Adrenal gland (tissue), 5 donors: ENCODE results near the gene C19orf25.

Experiments
- POLR2A ChIP-seq, 2 donors: fragments of 450-650 bp; IDR thresholded peaks; one replicate each; pipeline ENCODE4 v1.6.1; 2017; ENCODE audit warnings: antibody characterized with exemption in 2 of 2, mild to moderate bottlenecking in 2 of 2, moderate library complexity in 1 of 2
- TF ChIP-seq, protein P1 (sequence below), 6 experiments: fragments of 450-650 bp in 4 of 6; fragments of 200-600 bp in 2 of 6; sonication (generic) in 1 of 6; IDR thresholded peaks; 1 replicate in 5 of 6; 2 replicates in 1 of 6; pipeline versions ENCODE4 v1.5.1 to v1.8.0; 2016 to 2021; ENCODE audit warnings: antibody characterized with exemption in 6 of 6, mild to moderate bottlenecking in 2 of 6, moderate library complexity in 1 of 6
- donor health status: DM: no; HTN: no; CAD: no.

DNA sequence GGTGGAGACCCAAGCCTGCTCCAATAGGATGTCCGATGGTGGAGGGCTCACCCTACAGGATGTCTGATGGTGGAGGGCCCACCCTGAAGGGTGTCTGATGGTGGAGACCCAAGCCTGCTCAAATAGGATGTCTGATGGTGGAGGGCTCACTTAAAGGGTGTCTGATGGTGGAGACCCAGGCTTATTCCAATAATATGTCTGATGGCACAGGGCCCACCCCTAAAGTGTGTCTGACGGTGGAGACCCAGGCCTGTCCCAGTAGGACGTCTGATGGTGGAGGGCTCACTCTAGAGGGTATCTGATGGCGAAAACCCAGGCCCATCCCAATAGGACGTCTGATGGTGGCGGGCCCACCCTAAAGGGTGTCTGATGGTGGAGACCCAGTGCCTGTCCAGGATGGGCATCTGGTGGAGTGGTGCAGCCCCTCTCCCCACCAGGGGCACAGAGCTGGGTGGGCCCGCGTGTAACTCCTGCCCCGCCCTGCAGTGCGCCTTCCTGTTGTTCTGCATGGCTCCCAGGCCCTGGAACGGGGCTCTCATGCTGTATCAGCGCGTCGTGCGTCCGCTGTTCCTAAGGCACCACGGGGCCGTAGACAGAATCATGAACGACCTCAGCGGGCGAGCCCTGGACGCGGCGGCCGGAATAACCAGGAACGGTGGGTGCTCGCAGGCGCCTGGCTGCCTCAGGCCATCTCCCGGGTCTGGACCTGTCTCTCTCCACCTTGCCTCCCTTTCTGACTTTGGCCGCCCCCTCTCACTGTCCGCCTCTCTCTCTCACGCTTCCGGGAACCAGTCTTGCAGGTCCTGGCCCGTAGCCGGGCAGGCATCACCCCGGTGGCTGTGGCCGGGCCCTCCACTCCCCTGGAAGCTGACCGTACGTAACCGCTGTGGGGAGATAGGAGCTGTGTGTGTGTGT lies 17.0 kb upstream of the C19orf25 start:
- TF ChIP-seq, protein P1, sequence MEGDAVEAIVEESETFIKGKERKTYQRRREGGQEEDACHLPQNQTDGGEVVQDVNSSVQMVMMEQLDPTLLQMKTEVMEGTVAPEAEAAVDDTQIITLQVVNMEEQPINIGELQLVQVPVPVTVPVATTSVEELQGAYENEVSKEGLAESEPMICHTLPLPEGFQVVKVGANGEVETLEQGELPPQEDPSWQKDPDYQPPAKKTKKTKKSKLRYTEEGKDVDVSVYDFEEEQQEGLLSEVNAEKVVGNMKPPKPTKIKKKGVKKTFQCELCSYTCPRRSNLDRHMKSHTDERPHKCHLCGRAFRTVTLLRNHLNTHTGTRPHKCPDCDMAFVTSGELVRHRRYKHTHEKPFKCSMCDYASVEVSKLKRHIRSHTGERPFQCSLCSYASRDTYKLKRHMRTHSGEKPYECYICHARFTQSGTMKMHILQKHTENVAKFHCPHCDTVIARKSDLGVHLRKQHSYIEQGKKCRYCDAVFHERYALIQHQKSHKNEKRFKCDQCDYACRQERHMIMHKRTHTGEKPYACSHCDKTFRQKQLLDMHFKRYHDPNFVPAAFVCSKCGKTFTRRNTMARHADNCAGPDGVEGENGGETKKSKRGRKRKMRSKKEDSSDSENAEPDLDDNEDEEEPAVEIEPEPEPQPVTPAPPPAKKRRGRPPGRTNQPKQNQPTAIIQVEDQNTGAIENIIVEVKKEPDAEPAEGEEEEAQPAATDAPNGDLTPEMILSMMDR (IDR thresholded peaks at IDR 0.05): no peak
- no peak for TF ChIP-seq POLR2A (IDR thresholded peaks at IDR 0.05)
